T47D (cell line): ENCODE data around the gene VSNL1.

ENCODE experiments used
- DNase-seq, 2 experiments: peaks; one replicate each; pipeline versions ENCODE4 v3.0.0 to v3.0.0-alpha.2; 2011 to 2012; ENCODE audit warnings: low read depth in 1 of 2, low spot score in 1 of 2
- JUND ChIP-seq: IDR thresholded peaks from 2 replicates; pipeline ENCODE4 v1.6.1; 2012; ENCODE audit warnings: low read depth
- in situ Hi-C: cut with HindIII; loops from 2 replicates; pipeline ENCODE4 v1.10.0; 2016; ENCODE audit warnings: low sequenced_read_pairs, low pct_unique_long_range_greater_than_20kb

The VSNL1 gene

DNA sequence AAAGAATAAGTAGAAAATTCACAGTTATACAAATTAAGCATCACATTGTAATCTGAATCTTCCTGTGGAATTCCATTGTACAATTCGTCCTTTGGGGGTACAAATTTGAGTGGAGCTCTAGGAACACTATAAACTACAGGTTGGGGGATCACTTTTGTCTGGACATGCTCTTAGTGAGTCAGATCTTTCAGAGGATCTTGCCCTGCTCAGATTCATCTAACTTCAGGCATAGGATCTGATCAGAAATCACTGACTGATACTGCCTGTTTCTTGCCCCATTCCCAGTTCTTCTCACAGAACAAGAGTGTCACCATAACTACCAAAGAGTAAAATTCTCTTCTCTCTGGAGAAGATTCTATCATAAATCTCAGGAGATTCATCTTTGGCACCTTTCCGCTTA is 10.7 kb upstream of the VSNL1 start:
- no peak for TF ChIP-seq JUND
- in situ Hi-C loops, result no loop called here

DNA sequence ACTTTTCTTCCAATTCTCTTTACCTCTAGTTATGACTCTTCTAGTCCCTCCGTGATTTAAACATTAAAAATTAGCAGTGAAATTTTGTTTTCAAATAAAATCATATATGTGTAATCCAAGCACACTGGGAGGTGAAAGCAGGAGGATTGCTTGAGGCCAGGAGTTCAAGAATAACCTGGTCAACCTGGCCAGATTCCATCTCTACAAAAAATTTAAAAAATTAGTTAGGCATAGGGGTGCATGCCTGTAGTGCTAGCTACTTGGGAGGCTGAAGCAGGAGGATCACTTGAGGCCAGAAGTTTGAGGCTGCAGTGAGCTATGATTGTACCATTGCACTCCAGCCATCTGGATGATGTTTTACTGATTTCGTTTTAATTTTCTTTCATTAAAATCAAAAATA is 7.0 kb upstream of the VSNL1 start:
- TF ChIP-seq JUND, result no peak
- in situ Hi-C loops, result no loop called here
- DNase-seq, result no peak

More for the DNA sequence above, 10.7 kb upstream of the VSNL1 start:
- DNase-seq, result no peak

DNA sequence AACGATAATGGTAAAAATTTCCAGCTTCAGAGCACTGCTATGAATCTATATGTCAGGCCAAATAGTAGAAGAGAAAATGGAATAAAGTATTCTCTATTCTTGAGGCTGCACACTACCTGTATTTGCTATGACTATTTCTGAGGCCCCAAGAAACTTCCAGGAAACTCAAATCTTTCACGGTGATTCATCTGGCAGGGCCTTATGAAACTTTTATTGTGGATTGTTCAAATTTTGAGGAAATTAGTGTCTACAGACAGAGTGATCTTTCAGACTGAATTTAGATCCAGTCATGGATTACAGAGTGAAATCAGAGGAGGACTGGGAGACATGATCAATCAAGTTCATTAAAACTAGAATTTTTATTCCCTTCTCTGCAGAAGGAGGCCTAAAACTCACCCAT is 4.1 kb upstream of the VSNL1 start:
- in situ Hi-C loops, result no loop called here
- no peak for DNase-seq
- no peak for TF ChIP-seq JUND

DNA sequence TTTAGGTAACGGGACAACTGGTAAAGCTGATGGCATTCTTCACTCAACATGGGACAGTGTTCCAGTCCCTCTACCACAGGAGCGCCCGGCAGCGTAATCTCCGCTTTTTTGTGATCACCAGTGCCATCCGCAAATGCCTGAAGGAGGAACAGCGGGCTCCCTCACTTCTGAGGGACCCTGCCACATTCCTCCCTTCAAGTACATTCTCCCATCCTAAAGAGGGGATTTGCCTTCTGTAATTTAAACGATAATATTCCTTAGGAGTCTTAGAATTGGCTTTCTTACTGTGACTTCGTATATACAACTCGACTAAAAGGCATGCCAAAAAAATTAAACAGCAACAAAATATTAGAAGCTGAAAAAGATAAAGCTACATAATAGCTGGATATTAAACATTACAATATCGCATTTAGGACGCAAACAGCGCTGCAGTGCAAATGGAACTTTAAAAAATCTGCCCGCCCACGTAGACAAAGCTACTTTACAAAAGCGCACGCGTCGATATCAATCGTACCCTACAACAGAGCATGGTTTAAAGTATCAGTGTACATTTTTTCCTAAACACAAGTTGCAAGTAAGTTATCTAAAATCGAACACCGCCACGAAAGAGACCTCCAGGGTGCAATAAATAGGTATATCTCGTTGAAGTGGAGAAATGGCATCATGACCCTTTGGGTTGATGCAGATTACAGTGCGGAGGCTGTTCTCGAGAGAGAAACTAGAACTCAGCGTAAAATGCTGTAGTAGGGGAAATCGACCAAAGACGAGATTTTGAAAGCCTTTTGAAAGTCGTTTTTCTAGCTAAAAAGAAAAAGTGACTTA is 2.3 kb upstream of the VSNL1 start:
- in situ Hi-C loops, result no loop called here
- no peak for TF ChIP-seq JUND
- DNase-seq, result no peak

DNA sequence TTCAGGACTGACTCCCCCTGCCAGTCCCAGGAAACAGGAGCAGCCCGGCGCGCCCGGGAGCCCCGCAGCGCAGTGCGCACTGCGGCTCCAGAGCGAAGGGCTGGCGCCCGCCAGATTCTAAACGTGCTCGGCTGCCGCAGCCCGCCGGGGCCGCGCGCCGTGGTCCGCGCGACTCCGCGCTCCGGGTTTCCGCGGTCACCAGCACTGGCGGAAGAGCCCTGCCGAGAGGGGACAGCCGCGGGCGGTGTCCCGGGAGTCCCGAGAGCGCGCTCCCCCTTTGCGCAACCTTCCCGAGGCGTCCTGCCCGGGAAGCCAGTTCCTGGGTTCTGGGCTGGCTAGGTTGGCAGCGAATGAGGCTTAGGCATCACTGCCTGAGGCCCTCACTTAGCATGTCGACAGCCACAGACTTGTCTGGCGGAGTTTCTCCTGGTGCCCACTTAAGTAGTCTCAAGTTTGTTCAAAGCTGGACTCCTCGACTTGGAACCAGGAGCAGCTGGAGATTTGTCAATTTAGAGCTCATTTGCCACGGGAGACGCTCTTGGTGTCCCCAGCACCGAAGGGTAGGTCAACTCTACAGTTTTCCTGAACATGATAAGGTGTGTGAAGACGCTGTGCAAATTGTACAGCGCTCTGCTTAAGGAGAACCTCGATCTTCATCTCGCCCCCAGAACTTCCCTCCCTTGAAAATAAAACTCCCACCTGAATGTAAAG is 1.5 kb upstream of the VSNL1 start:
- no peak for TF ChIP-seq JUND
- no peak for DNase-seq
- in situ Hi-C loops, result no loop called here

DNA sequence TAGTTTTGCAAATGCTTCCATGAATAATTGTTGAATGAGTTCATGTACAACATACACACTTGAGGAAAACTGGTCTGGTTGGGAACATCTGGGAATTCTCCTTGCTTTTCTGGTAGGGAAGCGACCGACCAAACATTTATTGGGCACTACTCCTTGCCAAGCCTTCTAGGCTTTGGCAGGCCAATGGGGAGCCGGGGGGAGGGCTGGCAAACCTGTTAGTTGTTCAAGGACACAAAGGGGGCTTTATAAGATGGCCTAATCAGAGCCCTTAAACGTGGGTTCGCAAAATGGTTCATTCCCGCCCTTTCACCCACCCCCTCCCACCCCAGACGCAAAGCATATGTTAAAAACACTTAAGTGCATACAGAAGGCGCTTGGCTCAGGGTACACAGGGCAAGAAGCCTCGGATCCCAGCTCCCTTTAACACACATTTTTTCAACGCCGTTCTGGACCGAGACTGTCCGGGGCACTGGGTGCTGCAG is 844 bp upstream of the VSNL1 start:
- DNase-seq, result no peak
- in situ Hi-C loops, result no loop called here
- no peak for TF ChIP-seq JUND

DNA sequence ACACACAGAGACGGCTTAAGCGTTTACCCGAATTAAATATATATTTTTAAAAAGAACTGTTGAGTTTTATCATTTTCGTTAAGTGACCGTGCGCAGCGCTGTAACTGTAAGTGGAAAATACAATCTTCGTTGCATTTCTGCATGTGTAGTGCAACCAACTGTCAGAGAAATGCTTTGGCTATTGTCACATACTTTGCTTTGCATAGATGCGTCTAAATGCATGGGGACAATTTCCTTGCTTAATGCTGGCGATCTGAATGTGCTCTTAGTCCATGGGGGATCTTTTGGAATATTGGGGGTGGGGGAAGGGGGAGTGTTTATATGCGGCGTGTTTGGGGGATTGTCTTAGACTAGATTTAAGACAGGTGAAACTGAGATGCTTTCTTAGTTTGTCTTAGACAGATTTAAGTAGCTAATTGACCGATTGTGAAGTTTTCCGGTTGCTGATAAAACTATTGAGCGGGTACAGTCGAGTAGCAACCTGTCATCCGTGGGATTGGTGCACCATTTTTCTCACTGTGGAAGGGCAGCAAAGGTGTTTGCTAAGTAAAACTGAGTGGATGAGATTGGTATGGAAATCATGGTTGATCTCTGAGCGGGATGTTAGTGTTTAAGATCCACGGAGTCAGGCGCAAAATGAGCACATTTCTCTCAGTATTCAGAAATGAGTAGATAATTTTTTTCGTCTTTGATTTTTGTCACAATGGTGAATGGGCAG is 476 bp downstream of the VSNL1 start:
- in situ Hi-C loops, result no loop called here
- no peak for TF ChIP-seq JUND
- DNase-seq, result no peak

DNA sequence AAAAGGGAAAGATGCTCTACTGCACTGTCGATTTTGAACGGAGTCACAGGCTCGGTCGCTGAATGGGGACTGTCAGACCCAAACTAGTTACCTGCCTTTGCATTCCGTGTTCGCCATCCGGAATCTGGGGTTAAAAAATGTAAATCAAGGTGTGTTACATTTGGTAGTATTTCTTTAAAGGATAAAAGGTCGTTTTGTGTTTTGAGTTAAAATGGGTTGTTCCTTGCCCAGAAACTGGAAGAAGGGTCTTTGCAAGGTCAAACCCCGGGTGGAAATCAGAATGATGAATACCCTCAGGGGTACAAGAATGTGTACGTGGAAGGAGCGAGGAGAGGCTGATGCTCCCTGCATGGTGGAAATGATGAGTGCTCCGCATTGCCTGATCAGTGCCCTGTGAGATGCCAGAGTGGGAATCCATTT is 1.0 kb downstream of the VSNL1 start:
- in situ Hi-C loops, result no loop called here
- TF ChIP-seq JUND, result no peak
- DNase-seq, result no peak

DNA sequence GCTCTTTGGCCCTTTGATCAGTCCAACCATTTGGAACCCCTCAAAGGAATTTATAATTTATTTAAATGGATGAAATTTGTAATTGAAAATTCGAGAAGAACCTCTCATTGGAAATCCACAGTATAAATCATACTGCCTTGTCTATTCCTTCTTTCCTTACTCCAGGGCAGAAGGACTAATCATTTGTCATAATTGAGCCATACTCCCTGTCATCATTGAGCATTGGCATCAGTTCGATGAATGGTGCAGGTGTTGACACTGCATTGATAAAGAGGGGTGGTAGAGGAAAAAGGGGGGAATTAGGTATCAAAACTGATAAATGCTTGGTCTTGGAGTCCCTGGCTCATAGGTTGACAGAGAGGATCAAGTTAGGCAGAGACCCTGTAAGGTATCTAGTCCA is 2.0 kb downstream of the VSNL1 start:
- TF ChIP-seq JUND, result no peak
- no peak for DNase-seq
- in situ Hi-C loops, result no loop called here

DNA sequence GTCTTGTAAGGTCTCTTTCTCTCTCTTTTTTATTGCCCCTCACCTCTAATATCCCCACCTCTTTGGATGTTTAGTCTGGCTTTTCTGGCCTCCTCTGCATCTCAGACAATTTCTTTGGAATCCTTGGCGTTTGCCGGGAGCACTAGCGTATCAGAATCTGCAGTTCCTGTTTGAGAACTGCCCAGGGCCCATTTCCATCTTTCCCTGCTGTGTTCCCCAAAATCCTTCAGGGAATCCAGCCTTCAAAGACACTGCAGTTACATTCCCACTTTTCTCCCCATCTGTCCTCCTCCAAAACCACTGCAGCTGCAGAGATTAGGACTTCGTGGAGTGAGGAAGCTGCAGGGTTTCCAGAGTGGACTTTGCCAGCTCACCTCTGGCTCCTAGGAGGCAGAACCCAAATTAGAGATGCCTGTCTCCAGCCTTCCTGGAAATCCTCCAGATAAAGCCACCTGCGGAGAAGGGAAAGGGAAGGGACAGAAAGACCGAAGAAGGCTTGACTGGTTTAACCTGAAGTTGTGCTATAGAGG is 2.7 kb downstream of the VSNL1 start:
- no peak for DNase-seq
- in situ Hi-C loops, result no loop called here
- TF ChIP-seq JUND, result no peak

DNA sequence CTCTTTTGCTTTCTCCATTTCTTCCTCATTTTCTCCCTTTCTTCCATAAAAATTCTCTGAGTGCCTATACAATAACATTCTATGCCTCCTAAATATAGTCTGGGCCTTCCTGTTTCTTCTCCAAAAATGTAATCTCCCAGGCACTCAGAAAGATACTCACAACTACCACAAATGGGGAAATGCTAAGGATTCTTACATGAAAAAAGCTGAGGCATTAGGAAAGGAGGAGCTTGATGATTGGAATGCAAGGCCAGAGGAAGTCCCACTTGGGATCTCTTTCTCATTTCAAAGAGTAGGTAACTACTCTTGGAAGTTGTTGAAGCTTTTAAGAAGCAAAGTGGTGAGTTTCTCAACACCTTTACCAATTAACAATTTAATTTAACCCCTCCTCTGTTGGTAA is 3.4 kb downstream of the VSNL1 start:
- in situ Hi-C loops, result no loop called here
- no peak for TF ChIP-seq JUND
- no peak for DNase-seq

DNA sequence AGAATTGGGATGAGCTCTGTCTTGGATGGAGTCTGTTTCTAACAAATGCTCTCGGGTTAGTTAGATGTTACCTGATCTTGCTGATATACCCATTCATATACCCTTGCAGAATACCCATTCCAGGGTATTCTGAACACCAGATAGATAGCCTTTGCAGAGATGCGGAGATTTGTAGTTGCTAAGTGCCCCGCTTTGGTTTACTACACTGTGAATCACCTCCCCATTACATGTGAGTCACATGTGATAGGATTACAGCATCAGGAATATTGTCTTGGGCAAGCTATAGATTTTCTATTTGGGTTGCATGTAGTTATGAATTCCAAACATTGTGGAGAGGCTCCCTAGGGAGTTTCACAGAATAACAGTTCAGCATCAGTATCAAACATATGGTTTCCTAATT is 3.8 kb downstream of the VSNL1 start:
- TF ChIP-seq JUND, result no peak
- DNase-seq, result no peak
- in situ Hi-C loops, result no loop called here
